IPS-20b (cell line): ENCODE results near the gene CRYBB1.
A peak's percentile ranks its signal among the peaks of the same experiment; 100 is the strongest.

ENCODE experiments used
- H3K27ac ChIP-seq: one replicate; pipeline ENCODE4 v1.5.1; 2013; ENCODE audit warnings: low read length
- H3K27me3 ChIP-seq: 2 replicates; pipeline ENCODE4 v1.6.1; 2013; ENCODE audit warnings: mild to moderate bottlenecking, low read length, inconsistent platforms; ENCODE audit not compliant: insufficient read depth
- H3K36me3 ChIP-seq: 2 replicates; pipeline ENCODE4 v1.6.1; 2013; ENCODE audit warnings: low read depth, mild to moderate bottlenecking, inconsistent platforms, low read length, moderate library complexity; ENCODE audit not compliant: insufficient read depth
- H3K4me1 ChIP-seq: 2 replicates; pipeline ENCODE4 v1.6.1; 2013; ENCODE audit warnings: mild to moderate bottlenecking, control low read depth, inconsistent platforms, low read length, moderate library complexity; ENCODE audit not compliant: insufficient read depth
- H3K4me3 ChIP-seq: 2 replicates; pipeline ENCODE4 v1.5.1; 2013; ENCODE audit warnings: mild to moderate bottlenecking, low read length, inconsistent platforms
- H3K9ac ChIP-seq: 2 replicates; pipeline ENCODE4 v1.6.1; 2013; ENCODE audit warnings: low read depth, mild to moderate bottlenecking, inconsistent platforms, low read length, moderate library complexity
- H3K9me3 ChIP-seq: 2 replicates; pipeline ENCODE4 v1.6.1; 2013; ENCODE audit warnings: mild to moderate bottlenecking, low read depth, low read length, inconsistent platforms; ENCODE audit not compliant: insufficient read depth

Gene CRYBB1

GRCh38 chr22:26585104-26585790 lies 32.6 kb downstream of the CRYBB1 start:
- H3K4me1 ChIP-seq: peaks cover 21% of the 10 kb centered on the region
- H3K27me3 ChIP-seq: no peaks in the 10 kb centered on the region
- peak overlapping the region; percentile 11; the same call in 1 of the 2 replicates for H3K9ac ChIP-seq
- no peak overlapping the region for H3K27ac ChIP-seq
- no peak overlapping the region for H3K4me3 ChIP-seq
- peaks cover 21% of the 10 kb centered on the region for H3K36me3 ChIP-seq
- no peaks in the 10 kb centered on the region for H3K9me3 ChIP-seq

GRCh38 chr22:26584010-26584409 lies 33.8 kb downstream of the CRYBB1 start:
- Histone ChIP-seq H3K27ac (no peak overlapping the region), H3K9ac (no peak overlapping the region), H3K36me3 (peaks cover 21% of the 10 kb centered on the region), H3K4me1 (peaks cover 33% of the 10 kb centered on the region), H3K4me3 (no peak overlapping the region), H3K9me3 (no peaks in the 10 kb centered on the region), H3K27me3 (no peaks in the 10 kb centered on the region)

GRCh38 chr22:26581633-26582168 lies 36.1 kb downstream of the CRYBB1 start:
- no peak overlapping the region for H3K27ac ChIP-seq
- peaks cover 30% of the 10 kb centered on the region for H3K4me1 ChIP-seq
- no peak overlapping the region; the same call in 1 of the 2 replicates for H3K9ac ChIP-seq
- no peaks in the 10 kb centered on the region for H3K27me3 ChIP-seq
- peaks cover 24% of the 10 kb centered on the region for H3K36me3 ChIP-seq
- H3K9me3 ChIP-seq: no peaks in the 10 kb centered on the region
- no peak overlapping the region for H3K4me3 ChIP-seq

DNA sequence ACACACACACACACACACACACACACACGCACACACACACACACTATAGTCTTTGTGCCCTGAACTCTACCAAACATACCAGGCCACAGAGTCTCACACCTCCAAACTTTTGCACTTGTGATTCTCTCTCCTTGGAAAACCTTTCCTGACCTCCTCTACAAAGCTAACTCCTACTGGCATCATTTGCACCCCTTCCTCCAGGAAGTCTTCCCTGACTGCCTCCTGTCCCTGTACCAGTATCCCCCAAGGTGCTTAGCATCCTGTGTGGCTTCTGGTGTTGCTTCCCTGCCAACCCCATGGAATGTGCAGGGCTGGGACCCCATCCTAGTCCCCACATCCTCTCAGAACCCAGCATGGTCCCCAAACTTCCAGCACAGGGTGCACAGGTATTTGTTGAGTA lies 36.8 kb downstream of the CRYBB1 start:
- Histone ChIP-seq H3K4me1 (peaks cover 33% of the 10 kb centered on the region), H3K4me3 (peak overlapping the region; percentile 18; the same call in 1 of the 2 replicates), H3K27ac (peak overlapping the region; percentile 67), H3K9ac (peak overlapping the region; percentile 49), H3K9me3 (no peaks in the 10 kb centered on the region), H3K27me3 (no peaks in the 10 kb centered on the region), H3K36me3 (peaks cover 28% of the 10 kb centered on the region)

DNA sequence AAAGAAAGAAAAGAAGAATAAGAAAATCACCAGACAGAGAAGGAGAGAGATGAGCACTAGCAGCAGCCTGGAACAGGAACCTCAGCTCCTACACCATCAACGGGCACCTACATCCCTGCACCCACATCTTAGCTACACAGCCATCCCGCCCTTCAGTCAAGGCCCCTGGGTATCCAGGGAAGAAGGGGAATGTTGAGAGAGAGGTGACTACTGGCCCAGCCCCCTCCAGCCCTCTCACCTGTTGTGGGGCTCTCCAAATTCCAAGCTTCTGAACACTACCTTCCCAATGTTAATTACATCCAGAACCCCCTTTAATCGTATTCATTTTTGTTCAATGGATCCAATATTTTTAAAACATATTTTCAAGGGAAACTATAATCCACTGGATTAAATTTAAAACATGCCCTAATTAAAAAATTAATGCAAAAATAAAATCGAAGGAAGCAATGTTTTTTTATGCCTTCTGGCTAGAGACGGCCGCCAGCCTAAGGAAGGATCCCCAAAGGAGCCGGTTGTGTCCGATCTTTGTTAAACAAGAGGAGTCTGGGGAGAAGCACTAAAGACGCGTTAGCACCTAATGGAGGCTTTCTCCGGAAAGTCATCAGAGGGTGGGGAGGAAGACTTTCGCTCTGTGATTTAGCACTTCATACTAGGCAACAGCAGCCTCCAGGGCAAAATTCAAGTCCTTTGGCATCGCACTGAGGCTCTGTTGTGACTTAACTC lies 37.4 kb downstream of the CRYBB1 start:
- H3K27me3 ChIP-seq: no peaks in the 10 kb centered on the region
- H3K9ac ChIP-seq: peak overlapping the region; percentile 49; the same call in 1 of the 2 replicates
- peaks cover 28% of the 10 kb centered on the region for H3K36me3 ChIP-seq
- no peaks in the 10 kb centered on the region for H3K9me3 ChIP-seq
- peak overlapping the region; percentile 18; the same call in 1 of the 2 replicates for H3K4me3 ChIP-seq
- H3K4me1 ChIP-seq: peaks cover 33% of the 10 kb centered on the region
- peak overlapping the region; percentile 67 for H3K27ac ChIP-seq

GRCh38 chr22:26579331-26579886 lies 38.4 kb downstream of the CRYBB1 start:
- no peak overlapping the region for H3K4me3 ChIP-seq
- H3K9me3 ChIP-seq: no peaks in the 10 kb centered on the region
- H3K27ac ChIP-seq: no peak overlapping the region
- no peaks in the 10 kb centered on the region for H3K27me3 ChIP-seq
- peaks cover 33% of the 10 kb centered on the region for H3K4me1 ChIP-seq
- H3K9ac ChIP-seq: peak overlapping the region; percentile 49; the same call in 1 of the 2 replicates
- H3K36me3 ChIP-seq: peaks cover 31% of the 10 kb centered on the region

DNA sequence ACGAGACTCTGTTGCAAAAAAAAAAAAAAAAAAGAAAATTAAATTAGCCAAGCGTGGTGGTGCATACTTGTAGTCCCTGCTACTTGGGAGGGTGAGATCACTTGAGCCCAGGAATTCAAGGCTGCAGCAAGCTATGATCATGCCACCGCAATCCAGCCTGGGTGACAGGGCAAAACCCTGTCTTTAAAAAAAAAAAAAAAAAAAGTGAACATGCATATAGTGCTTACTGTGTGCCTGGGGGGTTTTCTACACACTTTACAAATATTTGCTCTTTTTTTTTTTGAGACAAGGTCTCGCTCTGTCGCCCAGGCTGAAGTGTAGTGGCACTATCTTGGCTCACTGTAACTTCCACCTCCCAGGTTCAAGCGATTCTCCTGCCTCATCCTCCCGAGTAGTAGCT lies 40.7 kb downstream of the CRYBB1 start:
- Histone ChIP-seq H3K9me3 (no peaks in the 10 kb centered on the region), H3K9ac (no peak overlapping the region), H3K27ac (no peak overlapping the region), H3K27me3 (no peaks in the 10 kb centered on the region), H3K4me1 (peaks cover 42% of the 10 kb centered on the region), H3K4me3 (no peak overlapping the region), H3K36me3 (peaks cover 26% of the 10 kb centered on the region)

DNA sequence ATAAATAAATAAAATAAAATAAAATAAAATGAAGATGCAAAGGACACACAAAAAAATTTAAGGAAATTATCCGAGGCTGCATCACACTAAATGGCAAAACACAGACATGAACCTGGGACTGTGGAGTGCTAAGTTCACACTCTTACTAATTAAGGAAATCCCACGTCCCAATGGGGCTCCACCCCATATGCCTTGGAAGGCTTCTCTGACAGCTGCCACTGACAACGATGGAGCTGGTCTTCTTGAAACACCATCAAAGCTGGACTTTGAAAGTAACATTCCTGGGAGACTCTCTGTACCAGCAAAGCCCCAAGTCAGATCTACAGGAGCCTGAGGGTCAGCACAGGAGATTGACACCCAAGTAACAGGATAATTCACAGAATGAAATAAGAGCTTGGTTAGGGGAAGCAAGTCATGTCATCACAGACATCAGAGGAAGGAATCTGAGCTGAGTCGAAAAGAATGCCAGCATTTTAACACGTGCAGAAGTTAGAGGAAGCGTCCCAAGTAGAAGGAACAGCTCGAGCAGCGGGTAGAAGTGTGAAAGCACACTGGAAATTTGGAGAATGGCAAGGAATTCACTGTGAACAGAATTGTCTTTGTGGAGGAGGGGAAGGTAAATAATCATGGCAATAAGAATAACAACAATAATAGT lies 41.7 kb downstream of the CRYBB1 start:
- Histone ChIP-seq H3K27ac (no peak overlapping the region), H3K4me3 (no peak overlapping the region), H3K9ac (no peak overlapping the region), H3K4me1 (peaks cover 39% of the 10 kb centered on the region), H3K36me3 (peaks cover 19% of the 10 kb centered on the region), H3K27me3 (no peaks in the 10 kb centered on the region), H3K9me3 (no peaks in the 10 kb centered on the region)

GRCh38 chr22:26574001-26574723 lies 43.7 kb downstream of the CRYBB1 start:
- Histone ChIP-seq H3K36me3 (peaks cover 19% of the 10 kb centered on the region), H3K9me3 (no peaks in the 10 kb centered on the region), H3K27me3 (no peaks in the 10 kb centered on the region), H3K4me1 (peaks cover 22% of the 10 kb centered on the region), H3K9ac (0 out of 2 replicates have a peak overlapping the region, but pooled peaks have one; percentile 20), H3K27ac (no peak overlapping the region), H3K4me3 (no peak overlapping the region)

DNA sequence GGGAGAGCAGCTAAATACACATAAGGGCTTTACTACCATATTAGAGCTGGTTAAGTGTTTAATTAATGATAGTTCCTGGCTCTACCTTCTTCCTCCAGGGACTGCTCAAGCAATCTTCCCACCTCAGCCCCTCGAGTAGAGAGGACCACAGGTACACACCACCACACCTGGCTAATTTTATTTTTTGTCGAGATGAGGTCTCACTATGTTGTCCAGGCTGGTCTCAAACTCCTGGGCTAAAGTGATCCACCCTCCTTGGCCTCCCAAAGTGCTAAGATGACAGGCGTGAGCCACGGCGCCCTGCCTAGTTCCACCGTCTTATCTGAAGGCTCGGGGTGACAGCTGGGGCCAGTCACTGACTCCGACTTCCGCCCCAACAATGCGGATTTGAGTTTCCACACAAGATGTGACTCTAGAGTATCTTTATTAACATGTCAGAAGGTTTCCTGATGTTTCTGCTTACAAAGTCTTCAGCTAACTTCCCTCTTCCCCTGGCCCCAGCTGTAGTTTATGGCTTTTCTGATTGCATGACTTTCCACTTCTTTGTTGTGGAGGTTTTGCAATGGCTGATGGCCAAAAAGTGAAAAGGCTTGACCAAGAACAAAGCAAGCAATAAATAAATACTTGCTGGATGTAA lies 44.7 kb downstream of the CRYBB1 start:
- H3K4me3 ChIP-seq: no peak overlapping the region
- peaks cover 24% of the 10 kb centered on the region for H3K4me1 ChIP-seq
- no peak overlapping the region for H3K27ac ChIP-seq
- no peaks in the 10 kb centered on the region for H3K27me3 ChIP-seq
- no peaks in the 10 kb centered on the region for H3K9me3 ChIP-seq
- H3K9ac ChIP-seq: peak overlapping the region; percentile 20; the same call in 1 of the 2 replicates
- H3K36me3 ChIP-seq: peaks cover 16% of the 10 kb centered on the region
